GM19043 (cell line): Measurements from ENCODE around the gene ZNF575.
A peak's percentile ranks its signal among the peaks of the same experiment; 100 is the strongest.

Source experiments
- ATAC-seq: cut with Tn5 transposase; IDR thresholded peaks from one replicate; pipeline ENCODE4 v1.9.1; 2021; ENCODE audit warnings: low read depth; ENCODE audit not compliant: unreplicated experiment

ZNF575 gene

DNA sequence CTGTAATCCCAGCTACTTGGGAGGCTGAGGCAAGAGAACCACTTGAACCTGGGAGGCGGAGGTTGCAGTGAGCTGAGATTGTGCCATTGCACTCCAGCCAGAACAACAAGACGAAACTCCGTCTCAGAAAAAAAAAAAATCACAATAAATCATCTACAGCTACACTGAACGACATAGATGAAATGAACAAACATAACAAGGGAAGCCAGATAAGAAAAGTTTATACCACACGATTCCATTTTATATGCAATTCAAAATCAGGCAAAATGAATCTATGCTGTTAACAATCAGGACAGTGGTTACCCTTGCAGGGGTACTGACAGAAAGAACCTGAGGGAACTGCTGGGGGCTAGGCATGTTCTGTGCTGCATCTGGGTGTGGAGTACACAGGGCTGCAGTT, 36.7 kb downstream of the ZNF575 start:
- ATAC-seq = no peak

- no peak for ATAC-seq
Observed at GRCh38 chr19:43570174-43570791, 37.3 kb downstream of the ZNF575 start.

DNA sequence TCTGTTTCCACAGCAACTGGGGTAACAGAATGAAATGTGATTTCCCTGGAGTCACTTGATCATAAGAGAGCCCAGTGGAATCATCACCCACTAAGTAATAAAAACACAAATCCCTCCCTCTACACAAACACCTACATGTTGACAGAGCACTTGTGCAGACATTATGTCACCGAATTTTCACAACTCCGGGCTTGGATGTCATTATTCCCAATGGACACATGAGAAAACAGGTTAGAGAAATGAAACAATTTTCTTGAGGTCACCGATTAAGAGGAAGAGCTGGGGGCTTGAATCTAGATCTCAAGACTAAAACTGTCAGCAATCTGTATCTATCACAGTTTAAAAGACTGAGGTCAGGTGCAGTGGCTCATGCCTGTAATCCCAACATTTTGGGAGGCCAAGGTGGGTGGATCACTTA, 39.2 kb downstream of the ZNF575 start:
- no peak for ATAC-seq

- no peak for ATAC-seq
Observed at GRCh38 chr19:43574424-43575155, 41.6 kb downstream of the ZNF575 start.

DNA sequence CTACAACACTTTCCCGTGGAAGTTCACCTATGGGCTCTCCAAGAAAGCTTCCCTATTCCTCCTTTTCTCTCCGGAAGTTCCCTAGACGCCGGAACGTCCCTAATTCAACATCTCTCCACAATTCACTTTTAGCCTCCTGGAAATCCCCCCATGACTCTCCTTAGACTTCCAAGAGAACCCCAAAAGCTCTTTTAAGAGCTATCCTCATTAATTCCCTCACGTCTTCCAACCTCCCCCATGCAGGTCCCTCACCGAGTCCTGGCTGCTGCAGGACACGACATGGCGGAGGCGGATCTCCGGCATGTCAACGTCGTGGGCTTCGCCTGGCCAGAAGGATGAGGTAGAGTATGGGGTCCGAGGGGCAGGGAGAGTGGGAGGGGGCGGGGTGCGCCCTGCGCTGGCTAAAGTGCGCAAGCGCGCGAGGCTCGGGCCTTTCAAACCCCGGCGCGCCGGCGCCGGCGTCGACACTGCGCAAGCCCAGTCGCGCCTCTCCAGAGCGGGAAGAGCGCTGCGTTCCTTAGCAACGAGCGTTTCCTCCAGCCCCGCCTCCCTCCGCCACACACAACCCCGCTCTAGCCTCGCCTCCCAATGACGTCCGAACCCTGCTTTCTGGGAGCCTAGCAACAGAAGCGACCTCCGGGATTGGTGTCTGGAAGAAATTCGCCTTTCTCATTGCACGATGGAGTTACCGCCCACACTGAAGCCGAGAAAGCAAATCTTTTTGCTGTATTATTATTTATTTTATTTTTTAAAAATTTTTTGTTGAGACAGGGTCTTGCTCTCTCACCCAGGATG, 42.4 kb downstream of the ZNF575 start, which contains the start of the genes PINLYP and XRCC1:
PINLYP (plus strand) TSS at position 646 of the 795 bp plus-strand sequence. CDS start 1,391 bp downstream, outside the sequence.
XRCC1 (minus strand) TSS at position 372 of the 795 bp plus-strand sequence; CDS start at position 303, 69 bp downstream.
- ATAC-seq = peak; percentile 97

DNA sequence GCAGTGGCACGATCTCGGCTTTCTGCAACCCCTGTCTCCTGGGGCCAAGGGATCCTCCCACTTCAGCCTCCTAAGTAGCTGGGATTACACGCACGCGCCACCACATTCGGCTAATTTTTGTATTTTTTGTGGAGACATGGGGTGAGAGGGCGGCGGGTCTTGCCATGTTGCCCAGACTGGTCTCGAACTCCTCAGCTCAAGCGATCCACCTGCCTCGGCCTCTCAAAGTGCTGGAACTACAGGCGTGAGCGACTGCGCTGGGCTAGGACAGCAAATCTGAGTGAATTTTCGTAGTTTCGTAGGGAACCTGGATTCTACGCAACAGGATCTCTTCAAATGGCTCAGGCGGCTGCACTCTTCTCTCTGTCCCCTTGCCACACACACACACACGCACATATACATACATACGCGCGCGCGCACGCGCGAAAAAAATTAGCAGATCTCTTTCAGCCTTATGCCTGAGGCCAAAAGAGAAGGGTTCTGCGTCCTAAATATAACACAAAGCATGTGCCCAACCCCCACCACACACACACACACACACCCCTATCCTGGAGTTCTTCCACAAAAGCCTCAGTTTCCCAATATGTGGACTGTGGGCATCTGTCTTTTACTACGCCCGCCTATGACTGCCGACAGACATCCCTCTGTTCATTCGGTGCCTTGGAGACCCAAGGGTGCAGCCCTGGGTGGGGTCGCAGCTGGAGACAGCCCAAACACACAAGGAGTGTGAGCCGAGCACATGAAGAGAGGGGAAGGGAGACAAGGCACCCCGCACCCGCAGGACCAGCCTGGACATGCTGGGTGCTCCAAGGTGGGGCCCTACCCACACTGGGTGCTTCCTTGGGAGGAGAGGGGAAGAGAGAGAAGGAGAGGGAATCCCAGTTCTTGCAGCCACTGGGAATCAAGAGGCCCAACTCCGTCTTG, 43.2 kb downstream of the ZNF575 start:
- no peak for ATAC-seq

- no peak for ATAC-seq
Observed at GRCh38 chr19:43578787-43579186, 45.8 kb downstream of the ZNF575 start.

- ATAC-seq = no peak
Observed at GRCh38 chr19:43581467-43581866, 48.5 kb downstream of the ZNF575 start.

DNA sequence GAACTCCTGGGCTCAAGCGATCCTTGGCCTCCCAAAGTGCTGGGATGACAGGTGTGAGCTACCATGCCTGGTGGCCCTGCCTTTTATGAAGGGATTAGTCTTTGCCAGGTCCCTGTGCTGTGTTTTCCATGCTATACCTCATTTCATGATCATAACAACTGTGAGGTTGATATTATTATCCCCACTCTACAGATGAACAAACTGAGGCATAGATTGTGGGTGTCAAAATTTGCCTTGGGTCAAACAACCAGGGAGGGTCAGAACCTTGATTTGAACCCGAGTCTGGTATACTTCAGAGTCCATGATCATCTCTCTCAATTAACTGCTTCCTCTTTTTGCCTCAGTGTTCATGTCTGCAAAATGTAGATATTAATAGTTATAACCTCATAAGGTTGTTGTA, 49.5 kb downstream of the ZNF575 start:
- no peak for ATAC-seq

DNA sequence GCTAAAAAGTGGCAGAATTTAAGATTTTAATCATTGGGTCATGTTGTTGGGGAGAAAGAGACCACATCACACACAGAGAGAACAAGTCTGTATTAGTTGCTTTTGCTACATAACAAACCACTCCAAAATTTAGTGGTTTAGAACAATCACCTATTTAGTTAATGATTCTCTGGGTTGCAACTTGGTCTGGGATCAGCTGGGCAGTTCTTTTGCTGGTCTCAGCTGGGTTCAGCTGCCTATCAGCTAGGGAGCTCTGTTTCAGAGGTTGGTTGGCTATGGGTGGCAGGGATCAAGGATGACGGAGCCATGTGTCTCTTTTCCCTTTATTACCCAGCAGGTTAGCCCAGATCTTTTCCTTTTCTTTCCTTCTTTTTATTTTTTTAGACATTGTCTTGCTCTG, 51.5 kb downstream of the ZNF575 start:
- no peak for ATAC-seq
